Upper lobe of right lung (tissue), 1 donor: ENCODE data around the gene KRTAP10-4. TPM values are rescaled to one million over a fixed set of nuclear protein-coding genes. Genes with fewer than 3 reads are reported as not detected.
A peak's percentile ranks its signal among the peaks of the same experiment; 100 is the strongest.

Experiments
- ATAC-seq: fragments of 200-7000 bp; cut with Tn5 transposase; one replicate; pipeline ENCODE4 v1.9.1; 2020; ENCODE audit warnings: mild to moderate bottlenecking, moderate library complexity
- DNase-seq: peaks from one replicate; pipeline ENCODE4 v3.0.0-alpha.2; 2020
- H3K27ac ChIP-seq: fragments of 200-600 bp; one replicate; pipeline ENCODE4 v1.8.0; 2022
- H3K27me3 ChIP-seq: fragments of 200-600 bp; one replicate; pipeline ENCODE4 v1.8.0; 2022; ENCODE audit warnings: mild to moderate bottlenecking
- H3K36me3 ChIP-seq: fragments of 200-600 bp; one replicate; pipeline ENCODE4 v1.8.0; 2022
- H3K4me1 ChIP-seq: fragments of 200-600 bp; one replicate; pipeline ENCODE4 v1.8.0; 2022
- H3K4me3 ChIP-seq: fragments of 200-600 bp; one replicate; pipeline ENCODE4 v1.8.0; 2022; ENCODE audit warnings: mild to moderate bottlenecking
- H3K9me3 ChIP-seq: fragments of 200-600 bp; one replicate; pipeline ENCODE4 v1.8.0; 2022
- CTCF ChIP-seq: fragments of 200-600 bp; IDR thresholded peaks from one replicate; pipeline ENCODE4 v1.8.0; 2022; ENCODE audit warnings: antibody characterized with exemption
- intact Hi-C: fragments of 100-400 bp; cut with DNase I; formaldehyde crosslinking; loops from one replicate; pipeline ENCODE4 v1.11.0; 2022
- total RNA-seq: library from RNA; stranded (reverse); fragmentation: NEBNext Ultra II Directional; extraction: Animal tissue kit (Norgen Biotek cat#: 25700); gene quantifications from one replicate; pipeline ENCODE4 v1.2.1, GENCODE V29; 2021
- donor health status: DM: no; HTN: yes; CAD: no; lungs with severe emphysema.

Gene KRTAP10-4
- total RNA-seq, 1 donor from 2014 or later, result not detected

DNA sequence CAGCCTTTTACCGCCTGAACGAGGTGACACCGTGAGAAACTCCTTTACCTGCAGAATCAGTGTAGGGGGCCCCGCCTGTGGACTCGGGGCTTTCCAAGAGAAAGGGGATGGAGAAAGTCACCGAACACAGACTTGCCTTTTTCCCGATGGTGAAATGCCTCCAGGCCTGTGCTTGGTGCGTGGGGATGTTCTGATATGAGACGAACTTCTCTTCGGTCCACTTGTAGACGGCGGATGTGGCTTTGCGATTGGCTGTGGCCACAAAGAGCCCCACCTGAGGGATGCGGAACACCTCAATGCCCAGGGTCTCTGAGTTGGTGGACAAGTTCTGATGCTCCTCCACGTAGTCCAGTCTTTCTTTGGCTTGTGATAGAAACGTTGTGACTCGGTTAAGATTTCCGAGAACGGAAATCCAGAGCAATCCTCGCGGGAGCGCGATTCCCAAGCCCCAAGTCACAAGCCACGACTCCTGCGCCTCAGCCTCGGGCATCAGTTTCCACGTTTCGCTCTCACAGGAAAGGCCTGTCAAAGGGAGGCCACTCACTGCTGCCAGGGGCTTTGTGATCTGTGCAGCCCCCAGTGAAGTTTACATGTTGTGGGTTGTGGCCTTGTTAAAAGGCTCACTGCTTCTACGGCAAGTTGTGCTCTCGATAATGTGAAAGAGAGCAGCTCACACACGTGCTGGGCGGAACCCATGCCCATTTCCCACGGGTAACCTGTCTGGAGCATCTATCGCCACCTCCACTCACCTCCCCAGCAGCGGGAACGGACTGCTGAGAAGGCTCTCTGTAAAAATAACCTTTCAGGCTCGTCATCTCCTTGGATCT is 46.2 kb upstream of the KRTAP10-4 start:
- no peaks in the 10 kb centered on the region for H3K4me1 ChIP-seq
- DNase-seq (peak; percentile 39), ATAC-seq (no peak)
- H3K9me3 ChIP-seq, result no peaks in the 10 kb centered on the region
- no peak for TF ChIP-seq CTCF
- no peaks in the 10 kb centered on the region for H3K27me3 ChIP-seq
- intact Hi-C loops, result no loop called here
- no peaks in the 10 kb centered on the region for H3K36me3 ChIP-seq
- H3K27ac ChIP-seq, result no peak overlapping the region
- no peak overlapping the region for H3K4me3 ChIP-seq

DNA sequence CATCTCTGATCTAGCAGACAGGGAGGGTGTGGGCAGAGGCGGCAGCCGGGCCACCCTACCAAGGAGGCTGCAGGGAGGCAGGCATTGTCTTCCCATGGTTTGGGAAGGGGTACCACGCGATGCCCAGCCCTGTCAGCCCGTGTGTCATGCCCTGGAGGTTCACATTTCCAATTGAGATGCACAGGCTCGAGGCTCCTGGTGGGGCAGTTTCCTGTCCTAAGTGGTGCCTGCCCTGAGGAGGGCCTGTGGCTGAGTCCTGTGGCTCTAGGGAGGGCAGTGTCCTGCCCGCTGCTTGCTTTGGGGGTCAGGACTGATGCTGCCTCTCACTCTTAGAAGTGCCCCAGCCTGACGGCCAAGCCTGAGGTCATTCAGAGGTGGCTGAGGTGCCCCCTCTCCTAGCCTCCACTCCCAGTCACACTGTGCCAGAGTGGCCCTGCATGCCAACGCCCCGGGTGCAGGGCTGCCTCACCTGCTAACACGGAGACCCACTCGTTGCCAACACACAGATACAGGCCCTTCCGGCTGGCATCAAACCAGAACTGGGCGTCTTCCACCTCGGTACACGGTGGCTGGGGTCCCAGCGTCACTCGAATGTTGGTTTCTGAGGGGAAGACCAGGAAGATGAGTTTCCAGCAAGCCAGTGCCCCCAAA is 45.4 kb upstream of the KRTAP10-4 start:
- no peak for ATAC-seq
- no peaks in the 10 kb centered on the region for H3K4me1 ChIP-seq

GRCh38 chr21:44528634-44528995 is 44.9 kb upstream of the KRTAP10-4 start:
- no peak overlapping the region for H3K27ac ChIP-seq
- DNase-seq (no peak), ATAC-seq (no peak)
- H3K27me3 ChIP-seq, result no peaks in the 10 kb centered on the region
- H3K36me3 ChIP-seq, result no peaks in the 10 kb centered on the region
- H3K9me3 ChIP-seq, result no peaks in the 10 kb centered on the region
- H3K4me1 ChIP-seq, result no peaks in the 10 kb centered on the region
- intact Hi-C loops, result no loop called here
- TF ChIP-seq CTCF, result no peak
- H3K4me3 ChIP-seq, result no peak overlapping the region

More for the DNA sequence above, 45.4 kb upstream of the KRTAP10-4 start:
- Histone ChIP-seq H3K27ac (no peak overlapping the region), H3K36me3 (no peaks in the 10 kb centered on the region), H3K9me3 (no peaks in the 10 kb centered on the region), H3K4me3 (no peak overlapping the region), H3K27me3 (no peaks in the 10 kb centered on the region)
- DNase-seq, result peak; percentile 54
- intact Hi-C loops, result no loop called here
- TF ChIP-seq CTCF, result no peak

DNA sequence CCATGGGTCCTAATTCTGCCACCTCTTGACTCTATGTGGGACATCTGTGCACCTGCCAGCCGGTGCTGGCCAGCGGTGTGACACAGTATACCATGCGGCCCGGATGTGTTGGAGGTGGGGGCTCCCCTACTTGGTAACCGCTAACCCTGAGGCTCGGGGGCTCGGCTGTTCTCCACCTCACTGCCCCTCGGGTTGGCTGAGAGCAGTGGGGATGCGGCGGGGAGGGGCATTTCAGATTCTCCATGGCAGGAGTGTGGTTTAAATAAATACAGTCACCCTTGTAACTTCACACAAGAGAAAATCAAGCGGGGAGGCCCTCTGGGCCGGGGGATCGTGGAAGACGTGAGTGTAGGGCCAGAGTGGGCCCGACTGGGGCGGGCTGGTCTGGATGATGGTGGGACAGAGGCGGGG is 44.5 kb upstream of the KRTAP10-4 start:
- TF ChIP-seq CTCF, result no peak
- DNase-seq (no peak), ATAC-seq (no peak)
- intact Hi-C loops, result no loop called here
- H3K27ac ChIP-seq, result no peak overlapping the region
- H3K27me3 ChIP-seq, result no peaks in the 10 kb centered on the region
- H3K36me3 ChIP-seq, result no peaks in the 10 kb centered on the region
- no peak overlapping the region for H3K4me3 ChIP-seq
- no peaks in the 10 kb centered on the region for H3K9me3 ChIP-seq
- no peaks in the 10 kb centered on the region for H3K4me1 ChIP-seq

GRCh38 chr21:44529503-44530125 is 43.9 kb upstream of the KRTAP10-4 start:
- H3K27me3 ChIP-seq, result no peaks in the 10 kb centered on the region
- intact Hi-C loops, result no loop called here

More at GRCh38 chr21:44529503-44530125, 43.9 kb upstream of the KRTAP10-4 start:
- no peaks in the 10 kb centered on the region for H3K9me3 ChIP-seq
- no peak overlapping the region for H3K4me3 ChIP-seq
- ATAC-seq (no peak), DNase-seq (peak; percentile 48)
- H3K27ac ChIP-seq, result no peak overlapping the region
- TF ChIP-seq CTCF, result no peak
- no peaks in the 10 kb centered on the region for H3K4me1 ChIP-seq
- H3K36me3 ChIP-seq, result no peaks in the 10 kb centered on the region
